Stimulated activated CD4-positive, alpha-beta T cell treated with anti-CD3 and anti-CD28 coated beads, Interleukin-15, amount 100 ng/mL, for 24 hours (primary cell): ENCODE measurements around the gene REN.

ENCODE experiments used
- DNase-seq: peaks from one replicate; pipeline ENCODE4 v3.0.0-alpha.2; 2020

Gene REN

DNA sequence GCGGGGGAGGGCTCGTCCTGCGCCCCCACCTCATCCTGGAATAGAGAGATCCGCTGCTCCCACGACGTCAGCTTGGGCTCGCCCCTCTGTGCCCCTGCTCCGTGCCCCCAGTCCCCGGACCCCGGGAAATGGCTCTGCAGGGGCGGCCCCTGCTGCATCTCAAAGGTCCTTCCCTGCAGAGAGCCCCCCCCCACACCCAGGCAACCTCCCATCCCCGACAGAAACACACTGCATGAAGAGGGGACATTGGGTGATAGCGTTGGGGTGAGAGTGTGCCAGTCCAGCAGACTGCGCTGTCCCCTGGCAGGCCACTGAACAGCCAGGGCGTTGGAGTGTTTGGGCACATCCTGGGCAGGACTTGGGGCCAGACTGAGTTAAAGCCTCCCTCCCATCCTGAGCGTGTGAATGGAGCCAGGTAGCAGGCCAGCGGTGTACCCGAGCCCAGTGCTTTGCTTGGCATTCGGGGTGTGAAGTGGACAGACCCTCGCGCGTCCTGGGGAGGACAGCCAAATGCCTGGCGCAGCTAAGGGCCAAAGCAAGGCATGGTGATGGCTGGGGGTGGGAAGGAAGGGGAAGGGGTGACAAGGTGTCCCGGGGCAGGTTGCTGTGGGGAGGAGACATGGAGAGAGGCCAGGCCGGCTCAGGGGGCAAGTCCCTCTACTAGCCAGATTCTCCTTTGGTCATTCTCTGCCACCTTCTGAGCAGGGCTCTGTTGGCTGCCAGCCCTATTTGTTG is 13.7 kb downstream of the REN start:
- DNase-seq = no peak

DNA sequence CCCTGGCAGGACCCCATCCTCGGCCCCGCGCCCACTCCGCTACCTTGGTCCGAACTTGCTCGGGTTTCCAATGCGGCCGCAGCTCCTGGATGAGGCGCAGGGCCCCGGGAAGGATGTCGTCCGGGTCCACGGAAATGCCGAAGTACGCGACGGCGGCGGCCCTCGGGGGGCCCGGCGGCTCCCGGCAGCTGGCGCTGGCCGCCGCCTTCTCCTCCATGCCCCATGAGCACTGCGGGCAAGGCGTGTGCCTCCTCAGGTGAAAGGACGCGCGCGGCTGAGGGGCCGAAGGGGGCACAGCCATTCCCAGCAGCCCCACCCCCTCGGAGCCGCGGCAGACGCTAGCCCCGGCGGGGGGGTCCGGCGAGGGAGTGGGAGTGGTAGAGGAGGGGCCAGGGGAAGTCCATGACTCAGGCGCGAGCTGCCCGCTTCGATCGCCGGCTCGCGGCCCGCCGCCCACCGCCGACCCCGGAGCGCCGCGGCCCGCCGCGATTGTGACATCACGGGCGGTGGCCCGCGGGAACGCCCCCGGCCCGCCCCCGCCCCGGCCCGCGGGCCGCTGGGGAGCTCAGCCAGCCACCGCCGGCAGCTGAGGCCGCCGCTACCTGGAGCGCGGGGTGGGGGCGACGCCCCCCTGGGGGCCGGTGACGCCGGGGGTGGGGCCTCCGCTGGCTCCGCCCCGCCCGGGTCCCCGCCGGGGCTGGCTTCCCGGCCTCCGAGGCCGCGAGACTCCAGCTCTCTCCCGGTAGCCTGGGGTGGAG is 14.4 kb downstream of the REN start, which contains the start of gene ETNK2:
Gene ETNK2, minus strand, starts transcription at position 493 of the 758 bp plus-strand sequence. Its CDS starts 192 bp downstream, at position 301.
- peak; percentile 50 for DNase-seq

GRCh38 chr1:204150702-204151551 is 15.2 kb downstream of the REN start:
- peak; percentile 23 for DNase-seq

DNA sequence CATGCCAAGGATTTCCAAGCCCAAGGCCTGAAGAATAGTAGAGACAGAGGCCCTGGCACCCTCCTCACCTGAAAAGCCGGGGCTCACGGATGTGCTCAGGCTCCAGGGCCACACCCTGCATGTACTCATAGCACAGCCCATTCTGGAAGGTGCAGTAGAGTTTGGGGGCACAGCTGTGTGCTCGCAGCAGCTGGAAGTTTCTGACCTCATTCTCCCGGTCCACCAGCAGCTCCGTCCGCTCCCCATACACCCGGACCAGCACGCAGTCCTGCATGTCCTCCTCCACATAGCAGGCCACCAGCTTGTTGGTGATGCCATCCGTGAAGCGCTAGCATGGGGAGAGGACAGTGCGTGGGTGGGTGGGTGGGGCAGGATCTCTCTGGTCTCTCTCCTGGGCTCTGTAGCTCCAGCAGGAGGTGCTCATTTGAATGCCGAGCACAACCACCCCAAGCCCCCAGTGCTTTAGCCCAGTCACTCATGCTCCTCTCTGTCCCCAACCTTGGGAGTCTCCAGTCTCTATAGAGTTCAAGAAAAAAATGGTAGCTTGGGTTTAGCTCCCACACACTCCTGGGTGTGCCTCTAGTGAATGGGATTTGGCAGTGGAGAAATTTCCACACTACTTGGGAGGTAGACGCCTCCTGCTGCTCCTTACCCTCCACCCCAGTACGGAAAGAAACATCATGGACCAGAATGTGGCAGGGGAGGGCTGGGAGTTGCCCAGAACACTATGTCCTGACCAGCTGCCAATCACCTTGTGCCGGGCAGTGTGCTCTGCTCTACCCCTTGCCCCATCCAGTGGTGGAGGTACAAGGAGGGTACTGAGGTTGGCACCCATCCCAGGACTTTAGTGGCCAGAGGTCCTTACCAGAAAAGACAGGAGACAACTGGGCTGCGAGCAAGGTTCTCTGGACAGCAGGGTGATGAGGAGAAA is 16.2 kb downstream of the REN start:
- no peak for DNase-seq

DNA sequence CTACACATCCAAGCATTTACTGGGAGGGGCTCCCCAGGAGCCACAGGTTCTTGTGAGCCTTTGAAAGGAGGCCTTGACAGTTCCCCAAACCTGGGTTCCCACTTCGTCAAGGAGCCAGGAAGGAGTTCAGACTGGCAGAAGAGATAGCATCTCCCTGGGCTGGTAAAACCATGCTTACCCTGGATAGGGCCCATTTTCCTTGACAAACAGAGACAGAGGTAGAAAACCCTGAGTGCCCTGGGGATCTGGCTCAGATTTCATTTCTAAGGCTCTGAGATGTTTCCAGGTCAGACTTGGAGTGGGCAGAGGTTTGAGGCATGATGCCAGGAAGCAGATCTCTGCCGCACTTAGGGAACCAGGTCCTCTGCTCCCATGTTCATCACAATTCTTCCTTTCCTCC is 17.0 kb downstream of the REN start:
- no peak for DNase-seq

- DNase-seq = no peak
These were observed 18.4 kb downstream of the REN start for GRCh38 chr1:204147406-204148383.

DNA sequence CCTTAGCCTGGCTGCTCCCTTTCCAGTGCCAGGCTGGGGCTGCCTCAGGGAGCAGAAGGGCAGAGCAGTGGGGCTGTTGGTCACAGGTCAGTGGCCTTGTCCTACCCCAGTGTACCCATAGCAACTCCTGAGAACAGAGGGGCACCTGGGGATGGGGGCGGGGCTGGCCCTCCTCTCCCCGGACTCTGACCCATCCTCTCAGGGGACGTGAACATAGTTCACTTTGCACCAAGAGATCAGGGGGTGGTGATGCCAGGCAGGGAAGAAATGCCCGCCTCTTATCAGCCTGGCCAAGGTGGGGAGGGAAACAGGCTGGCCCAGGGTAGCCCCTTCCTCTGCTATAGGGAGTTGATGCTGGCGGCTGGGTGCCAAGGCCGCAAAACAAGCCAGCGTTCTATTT is 19.2 kb downstream of the REN start:
- no peak for DNase-seq

- DNase-seq = no peak
These were observed 19.8 kb downstream of the REN start for GRCh38 chr1:204146309-204146708.

DNA sequence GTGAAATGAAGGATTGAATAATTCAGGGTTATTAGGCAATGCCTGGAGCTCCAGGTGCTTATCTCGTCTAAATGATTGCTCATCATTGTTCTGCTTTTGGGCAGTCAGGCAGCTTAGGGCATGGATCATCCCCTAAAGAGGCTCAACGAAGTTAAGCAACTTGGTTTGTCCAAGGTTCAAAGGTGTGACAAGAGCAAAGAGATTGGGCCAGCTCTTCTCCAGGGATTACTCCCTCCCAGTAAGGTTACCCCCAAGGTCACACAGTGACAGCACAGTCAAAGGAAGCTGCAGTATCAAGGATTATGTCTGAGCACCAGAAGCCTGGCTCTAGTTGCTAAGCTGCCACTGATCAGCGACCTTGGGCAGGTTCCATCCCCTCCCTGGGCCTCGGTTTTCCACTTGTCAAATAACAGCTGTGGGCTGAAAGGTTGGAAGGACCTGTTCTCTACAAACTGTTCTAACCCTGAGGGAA is 21.1 kb downstream of the REN start:
- DNase-seq = no peak

GRCh38 chr1:204143276-204144041 is 22.7 kb downstream of the REN start:
- DNase-seq = no peak

GRCh38 chr1:204142032-204142974 is 23.8 kb downstream of the REN start:
- no peak for DNase-seq

DNA sequence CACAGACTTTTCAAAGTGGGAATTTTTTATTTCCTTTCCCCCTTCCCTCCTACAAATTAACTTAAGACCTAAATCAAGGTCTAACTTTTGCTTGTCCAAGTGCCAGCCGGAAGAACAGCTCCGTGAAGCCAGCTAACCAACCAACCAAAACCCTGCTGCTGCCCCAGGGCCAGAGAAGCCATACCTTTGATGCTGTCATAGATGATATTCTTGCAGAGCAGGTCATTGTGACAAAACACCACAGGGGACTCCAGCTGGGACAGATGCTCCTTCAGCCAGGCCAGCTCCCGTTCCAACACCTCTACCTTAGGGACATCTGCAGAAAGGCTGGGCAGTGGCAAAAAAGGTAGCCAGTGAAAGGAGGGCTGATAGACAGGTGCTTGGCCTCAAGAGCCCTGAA is 25.0 kb downstream of the REN start:
- DNase-seq = no peak

- no peak for DNase-seq
These were observed 26.2 kb downstream of the REN start for GRCh38 chr1:204139952-204140351.

DNA sequence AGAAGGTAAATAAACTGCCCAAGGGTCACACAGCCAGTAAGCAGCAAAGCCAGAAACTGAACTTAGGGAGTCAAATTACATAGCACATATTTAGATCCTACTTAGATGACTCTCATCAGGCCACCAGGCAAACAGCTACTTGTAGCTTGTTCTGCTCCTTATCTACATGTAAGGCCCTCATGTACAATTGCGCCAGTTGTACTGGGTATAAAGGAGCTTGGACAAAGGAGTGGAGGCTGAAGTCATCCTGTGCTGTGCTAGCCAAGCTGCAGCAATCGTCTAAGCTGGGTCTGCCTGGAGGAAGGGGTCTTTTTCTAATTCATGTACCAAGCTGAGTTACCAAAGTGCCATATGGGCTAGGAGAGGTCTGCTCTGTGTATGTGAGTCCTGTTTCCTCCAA is 27.0 kb downstream of the REN start:
- no peak for DNase-seq

GRCh38 chr1:204136814-204137213 is 29.3 kb downstream of the REN start:
- no peak for DNase-seq

DNA sequence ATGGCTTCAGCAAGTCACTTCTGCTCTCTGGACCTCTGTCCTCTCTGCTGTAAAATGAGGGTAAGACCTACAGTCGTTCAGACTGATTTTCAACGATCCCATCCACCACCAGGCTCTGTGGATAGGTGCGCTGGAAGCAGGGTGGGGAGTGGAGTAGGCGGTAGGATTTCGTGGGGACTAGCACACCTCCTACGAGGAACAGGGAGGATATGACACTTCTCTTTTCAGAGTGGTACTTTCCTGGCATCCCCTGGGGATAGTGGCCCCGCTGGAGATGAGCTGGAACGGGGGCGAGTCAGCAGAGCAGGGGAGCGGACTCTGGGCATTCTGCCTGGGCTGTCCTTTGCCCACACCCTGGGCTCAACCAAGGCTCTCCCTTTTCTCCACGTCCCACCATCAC is 32.0 kb downstream of the REN start:
- DNase-seq = no peak

DNA sequence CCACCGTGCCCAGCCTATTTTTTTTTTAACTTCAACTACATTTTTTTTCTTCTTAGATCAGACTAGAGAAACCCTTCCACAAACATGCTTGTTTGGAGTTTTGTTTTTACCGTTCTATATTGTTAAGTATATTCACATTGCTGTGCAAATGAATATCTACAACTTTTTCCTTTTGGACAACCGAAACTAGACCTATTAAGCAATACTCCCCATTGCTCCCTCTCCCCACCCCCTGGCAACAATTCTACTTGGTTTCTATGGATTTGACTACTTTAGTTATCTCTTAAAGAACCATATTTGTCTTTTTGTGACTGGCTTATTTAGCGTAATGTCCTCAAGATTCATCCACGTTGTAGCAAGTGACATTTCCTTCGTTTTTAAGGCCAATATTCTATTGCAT is 33.4 kb downstream of the REN start:
- DNase-seq = no peak

DNA sequence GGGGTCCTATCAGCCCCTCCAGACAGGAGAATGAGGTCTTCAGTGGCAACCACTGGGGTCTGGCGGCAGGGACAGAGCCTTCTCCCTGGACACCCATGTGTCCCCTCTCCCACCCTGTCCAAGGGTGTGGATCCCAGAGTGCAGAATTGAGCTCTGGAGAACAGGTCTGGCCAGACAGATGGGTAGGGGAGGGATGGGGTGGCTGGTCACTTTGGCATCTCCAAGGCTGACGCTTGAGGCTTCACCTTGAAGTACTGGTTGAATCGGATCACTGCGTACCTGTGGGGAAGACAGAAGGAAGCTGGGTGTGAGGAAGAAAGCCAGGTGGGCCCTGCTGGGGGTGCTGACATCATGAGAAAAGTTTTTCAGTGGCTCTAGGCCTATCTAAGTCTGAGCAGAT is 34.2 kb downstream of the REN start:
- DNase-seq = no peak
